H9 (cell line): ENCODE measurements around the gene EML1. TPM values are rescaled to one million over a fixed set of nuclear protein-coding genes. Genes with fewer than 3 reads are reported as not detected.

Source experiments
- DNase-seq: peaks from one replicate; pipeline ENCODE4 v3.0.0-alpha.2; 2017
- H2AFZ ChIP-seq: one replicate; pipeline ENCODE4 v1.6.1; 2013; ENCODE audit warnings: mild to moderate bottlenecking, low read length, control low read depth, moderate library complexity
- H2AK5ac ChIP-seq: 2 replicates; pipeline ENCODE4 v1.6.1; 2013; ENCODE audit warnings: low read length, control low read depth, mixed read lengths; ENCODE audit not compliant: insufficient read length
- H2BK120ac ChIP-seq: one replicate; pipeline ENCODE4 v1.6.1; 2013; ENCODE audit warnings: low read depth, mild to moderate bottlenecking, low read length, control low read depth, inconsistent platforms; ENCODE audit not compliant: poor library complexity, severe bottlenecking
- H2BK12ac ChIP-seq: 2 replicates; pipeline ENCODE4 v1.6.1; 2013; ENCODE audit warnings: low read length, control low read depth, mixed read lengths, low read depth; ENCODE audit not compliant: insufficient read length
- H2BK15ac ChIP-seq: 2 replicates; pipeline ENCODE4 v1.6.1; 2013; ENCODE audit warnings: low read depth, low read length, control low read depth
- H2BK20ac ChIP-seq: one replicate; pipeline ENCODE4 v1.6.1; 2013; ENCODE audit warnings: low read depth, mild to moderate bottlenecking, low read length, control low read depth, inconsistent platforms; ENCODE audit not compliant: poor library complexity, severe bottlenecking
- H2BK5ac ChIP-seq: 2 replicates; pipeline ENCODE4 v1.6.1; 2013; ENCODE audit warnings: low read length, control low read depth, mixed read lengths; ENCODE audit not compliant: insufficient read length
- H3K14ac ChIP-seq: 2 replicates; pipeline ENCODE4 v1.6.1; 2013; ENCODE audit warnings: low read length, control low read depth; ENCODE audit not compliant: insufficient read depth
- H3K18ac ChIP-seq: 2 replicates; pipeline ENCODE4 v1.6.1; 2013; ENCODE audit warnings: low read depth, mild to moderate bottlenecking, mixed read lengths, low read length, control low read depth; ENCODE audit not compliant: insufficient read length
- H3K23ac ChIP-seq: 2 replicates; pipeline ENCODE4 v1.6.1; 2013; ENCODE audit warnings: low read length, control low read depth, mixed read lengths, low read depth; ENCODE audit not compliant: insufficient read length
- H3K23me2 ChIP-seq: 2 replicates; pipeline ENCODE4 v1.6.1; 2013; ENCODE audit warnings: low read depth, mild to moderate bottlenecking, mixed read lengths, low read length, control low read depth; ENCODE audit not compliant: insufficient read length, poor library complexity, severe bottlenecking
- H3K27ac ChIP-seq: 2 replicates; pipeline ENCODE4 v1.5.1; 2013; ENCODE audit warnings: low read length, control low read depth, mixed read lengths, low read depth; ENCODE audit not compliant: insufficient read length
- H3K27me3 ChIP-seq: 2 replicates; pipeline ENCODE4 v1.6.1; 2013; ENCODE audit warnings: low read length, control low read depth, inconsistent platforms; ENCODE audit not compliant: insufficient read depth
- H3K4ac ChIP-seq: 2 replicates; pipeline ENCODE4 v1.6.1; 2013; ENCODE audit warnings: low read depth, mild to moderate bottlenecking, control low read depth, inconsistent platforms, low read length, moderate library complexity
- H3K4me1 ChIP-seq: 2 replicates; pipeline ENCODE4 v1.6.1; 2013; ENCODE audit warnings: low read length, control low read depth, inconsistent platforms; ENCODE audit not compliant: insufficient read depth
- H3K4me2 ChIP-seq: 2 replicates; pipeline ENCODE4 v1.6.1; 2013; ENCODE audit warnings: low read length, control low read depth, mixed read lengths; ENCODE audit not compliant: insufficient read length, insufficient read depth
- H3K56ac ChIP-seq: 2 replicates; pipeline ENCODE4 v1.6.1; 2013; ENCODE audit warnings: low read depth, mild to moderate bottlenecking, mixed read lengths, low read length, control low read depth; ENCODE audit not compliant: insufficient read length
- H3K79me1 ChIP-seq: 2 replicates; pipeline ENCODE4 v1.6.1; 2013; ENCODE audit warnings: low read depth, mild to moderate bottlenecking, moderate library complexity, low read length, control low read depth, inconsistent platforms; ENCODE audit not compliant: insufficient read depth, poor library complexity, severe bottlenecking
- H3K79me2 ChIP-seq: 2 replicates; pipeline ENCODE4 v1.6.1; 2013; ENCODE audit warnings: low read length, control low read depth, inconsistent platforms; ENCODE audit not compliant: insufficient read depth
- H3K9ac ChIP-seq: 2 replicates; pipeline ENCODE4 v1.6.1; 2013; ENCODE audit warnings: low read length, control low read depth, mixed read lengths; ENCODE audit not compliant: insufficient read length; ENCODE audit errors: extremely low read depth
- H3K9me3 ChIP-seq: one replicate; pipeline ENCODE4 v1.6.1; 2013; ENCODE audit warnings: low read depth, low read length, inconsistent platforms; ENCODE audit not compliant: control insufficient read depth
- H3T11ph ChIP-seq: one replicate; pipeline ENCODE4 v1.6.1; 2013; ENCODE audit warnings: mild to moderate bottlenecking, low read length, control low read depth, inconsistent platforms
- H4K20me1 ChIP-seq: one replicate; pipeline ENCODE4 v1.6.1; 2013; ENCODE audit not compliant: control insufficient read depth, insufficient read length, insufficient read depth
- H4K5ac ChIP-seq: 2 replicates; pipeline ENCODE4 v1.6.1; 2013; ENCODE audit warnings: low read depth, mild to moderate bottlenecking, mixed read lengths, low read length, control low read depth; ENCODE audit not compliant: insufficient read length
- H4K8ac ChIP-seq: replicated peaks from 2 replicates; pipeline ENCODE4 v1.6.1; 2013; ENCODE audit warnings: low read length, control low read depth, mixed read lengths, low read depth; ENCODE audit not compliant: insufficient read length
- H4K91ac ChIP-seq: 2 replicates; pipeline ENCODE4 v1.6.1; 2013; ENCODE audit warnings: low read depth, mild to moderate bottlenecking, moderate library complexity, mixed read lengths, low read length, control low read depth; ENCODE audit not compliant: insufficient read length
- H3K27ac Mint-ChIP-seq, 3 experiments: 2 replicates in 2 of 3; 3 replicates in 1 of 3; pipeline ENCODE4 v1.8.0; 2020 to 2021; ENCODE audit warnings: mixed read lengths in 3 of 3, mild to moderate bottlenecking in 1 of 3, moderate library complexity in 1 of 3
- H3K27me3 Mint-ChIP-seq: 2 replicates; pipeline ENCODE4 v1.8.0; 2021; ENCODE audit warnings: low read depth, mild to moderate bottlenecking, moderate library complexity, mixed read lengths
- H3K36me3 Mint-ChIP-seq, 3 experiments: 2 replicates in 2 of 3; 3 replicates in 1 of 3; pipeline ENCODE4 v1.8.0; 2020 to 2021; ENCODE audit warnings: low read depth in 3 of 3, mixed read lengths in 3 of 3; ENCODE audit not compliant: insufficient read depth in 1 of 3
- H3K4me1 Mint-ChIP-seq, 2 experiments: 2 replicates each; pipeline ENCODE4 v1.8.0; 2020; ENCODE audit warnings: mixed read lengths in 2 of 2
- H3K4me3 Mint-ChIP-seq, 2 experiments: 2 replicates in 1 of 2; 3 replicates in 1 of 2; pipeline ENCODE4 v1.8.0; 2020 to 2021; ENCODE audit warnings: mild to moderate bottlenecking in 2 of 2, mixed read lengths in 2 of 2, moderate library complexity in 1 of 2
- H3K9me3 Mint-ChIP-seq, 2 experiments: 2 replicates in 1 of 2; 3 replicates in 1 of 2; pipeline ENCODE4 v1.8.0; 2020; ENCODE audit warnings: mild to moderate bottlenecking in 2 of 2, mixed read lengths in 2 of 2, moderate library complexity in 1 of 2
- CTCF ChIP-seq: fragments of 200-600 bp; sonication (generic); conservative IDR thresholded peaks from 3 replicates; pipeline ENCODE4 v1.8.0; 2021; ENCODE audit warnings: antibody characterized with exemption, mild to moderate bottlenecking
- WGBS: extraction: QIAGEN DNeasy Blood & Tissue Kit; methylation state at CpG from one replicate; pipeline ENCODE4 v1.1.7; 2013; ENCODE audit warnings: missing lambda C conversion rate, low lambda C conversion rate, mixed read lengths; ENCODE audit not compliant: insufficient read length; ENCODE audit errors: extremely low coverage; 5-methylcytosine and 5-hydroxymethylcytosine counted together
- total RNA-seq: library from RNA; stranded (reverse); gene quantifications from 2 replicates; pipeline ENCODE4 v1.2.1, GENCODE V29; 2021

EML1 gene
- total RNA-seq, 1 experiment from 2014 or later = 16.7 TPM

- Mint-ChIP-seq H3K27me3 (no peaks in the 10 kb centered on the region), H3K36me3 (no peaks in the 10 kb centered on the region), H3K27ac (no peak overlapping the region), H3K4me1 (peaks cover 6 to 11% of the 10 kb centered on the region in 2 experiments; a peak in 3 of 4 replicates), H3K4me3 (no peak overlapping the region), H3K9me3 (no peaks in the 10 kb centered on the region)
- Histone ChIP-seq H2AK5ac (no peak overlapping the region), H3K14ac (no peak overlapping the region), H3K9ac (no peak overlapping the region), H3K9me3 (no peaks in the 10 kb centered on the region), H2BK120ac (no peak overlapping the region), H3T11ph (no peak overlapping the region), H4K91ac (no peak overlapping the region), H4K5ac (no peak overlapping the region), H2BK5ac (no peak overlapping the region), H3K4me1 (no peaks in the 10 kb centered on the region), H3K23ac (no peak overlapping the region), H3K4me2 (no peak overlapping the region), H3K18ac (no peak overlapping the region), H3K27me3 (no peaks in the 10 kb centered on the region), H3K4ac (no peak overlapping the region), H3K27ac (no peak overlapping the region), H3K56ac (no peak overlapping the region), H4K8ac (no peak overlapping the region), H3K79me1 (no peaks in the 10 kb centered on the region), H4K20me1 (no peaks in the 10 kb centered on the region), H2BK12ac (no peak overlapping the region), H2BK15ac (no peak overlapping the region), H3K79me2 (no peaks in the 10 kb centered on the region), H2BK20ac (no peak overlapping the region), H2AFZ (no peak overlapping the region), H3K23me2 (no peaks in the 10 kb centered on the region)
- TF ChIP-seq CTCF = no peak
- WGBS = no CpG with 5 or more reads among the region's 6 CpGs
- no peak for DNase-seq
Observed at GRCh38 chr14:99812892-99813291, 19.7 kb downstream of the EML1 start.
